IPS DF 6.9 (cell line): ENCODE data around the gene EMC10.

Experiments used
- DNase-seq: peaks from one replicate; pipeline ENCODE4 v3.0.0-alpha.2; 2013; ENCODE audit warnings: low read depth, low spot score
- H3K27ac ChIP-seq: one replicate; pipeline ENCODE4 v1.5.1; 2013; ENCODE audit warnings: low read length, control low read depth
- H3K27me3 ChIP-seq: 2 replicates; pipeline ENCODE4 v1.6.1; 2013; ENCODE audit warnings: mild to moderate bottlenecking, low read length; ENCODE audit not compliant: control insufficient read depth, insufficient read depth
- H3K36me3 ChIP-seq: 2 replicates; pipeline ENCODE4 v1.6.1; 2013; ENCODE audit warnings: low read length; ENCODE audit not compliant: control insufficient read depth, insufficient read depth
- H3K4me1 ChIP-seq: 2 replicates; pipeline ENCODE4 v1.6.1; 2013; ENCODE audit warnings: low read length; ENCODE audit not compliant: control insufficient read depth, insufficient read depth
- H3K4me3 ChIP-seq: 2 replicates; pipeline ENCODE4 v1.5.1; 2013; ENCODE audit warnings: mild to moderate bottlenecking, low read length
- H3K9me3 ChIP-seq: 2 replicates; pipeline ENCODE4 v1.6.1; 2013; ENCODE audit warnings: low read length, inconsistent platforms; ENCODE audit not compliant: control insufficient read depth, insufficient read depth
- WGBS: extraction: QIAGEN DNeasy Blood & Tissue Kit; methylation state at CpG from one replicate; pipeline ENCODE4 v1.1.7; 2013; ENCODE audit warnings: mixed read lengths, missing lambda C conversion rate; ENCODE audit not compliant: insufficient read length, insufficient coverage; 5-methylcytosine and 5-hydroxymethylcytosine counted together

The EMC10 gene

DNA sequence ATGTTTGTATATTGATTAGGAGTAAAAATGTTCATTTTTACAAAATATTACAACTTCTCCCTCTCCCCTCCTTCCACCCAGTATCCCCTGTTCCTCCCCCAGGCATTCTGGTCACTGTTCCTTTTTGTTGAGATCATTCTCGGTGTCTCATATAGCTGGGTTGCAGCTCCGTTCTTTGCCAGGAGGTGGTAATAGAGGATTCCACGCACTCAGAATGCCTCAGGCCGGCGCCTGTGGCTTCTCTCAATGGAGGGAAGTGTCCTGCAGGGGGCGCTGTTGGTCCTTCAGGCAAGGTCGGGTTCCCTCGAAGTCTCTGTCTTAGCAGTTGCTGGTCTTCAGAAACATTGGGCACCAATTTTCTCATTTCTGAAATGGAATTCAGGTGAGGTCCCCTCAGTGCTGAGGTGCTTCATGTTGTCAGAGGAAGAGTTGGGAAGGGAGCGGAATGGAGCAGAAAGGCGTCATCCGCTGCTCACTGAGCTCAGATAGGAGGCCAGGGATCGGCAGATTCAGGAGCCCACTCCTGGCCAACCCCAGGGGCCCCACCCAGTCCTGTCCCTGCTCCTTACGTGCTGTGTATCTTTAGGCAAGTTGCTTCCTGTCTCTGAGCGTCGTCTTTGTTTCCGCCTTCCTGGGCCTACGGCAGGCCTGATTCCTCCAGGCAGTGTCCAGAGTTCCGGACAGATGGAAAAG, 10.7 kb downstream of the EMC10 start:
- no peak overlapping the region for H3K27ac ChIP-seq
- H3K27me3 ChIP-seq: no peaks in the 10 kb centered on the region; the same call in 1 of the 2 replicates
- no peaks in the 10 kb centered on the region; the same call in 1 of the 2 replicates for H3K36me3 ChIP-seq
- WGBS: no CpG with 5 or more reads among the region's 18 CpGs
- peaks cover 12% of the 10 kb centered on the region for H3K9me3 ChIP-seq
- no peak overlapping the region for H3K4me3 ChIP-seq
- no peaks in the 10 kb centered on the region; the same call in 1 of the 2 replicates for H3K4me1 ChIP-seq
- DNase-seq: no peak

DNA sequence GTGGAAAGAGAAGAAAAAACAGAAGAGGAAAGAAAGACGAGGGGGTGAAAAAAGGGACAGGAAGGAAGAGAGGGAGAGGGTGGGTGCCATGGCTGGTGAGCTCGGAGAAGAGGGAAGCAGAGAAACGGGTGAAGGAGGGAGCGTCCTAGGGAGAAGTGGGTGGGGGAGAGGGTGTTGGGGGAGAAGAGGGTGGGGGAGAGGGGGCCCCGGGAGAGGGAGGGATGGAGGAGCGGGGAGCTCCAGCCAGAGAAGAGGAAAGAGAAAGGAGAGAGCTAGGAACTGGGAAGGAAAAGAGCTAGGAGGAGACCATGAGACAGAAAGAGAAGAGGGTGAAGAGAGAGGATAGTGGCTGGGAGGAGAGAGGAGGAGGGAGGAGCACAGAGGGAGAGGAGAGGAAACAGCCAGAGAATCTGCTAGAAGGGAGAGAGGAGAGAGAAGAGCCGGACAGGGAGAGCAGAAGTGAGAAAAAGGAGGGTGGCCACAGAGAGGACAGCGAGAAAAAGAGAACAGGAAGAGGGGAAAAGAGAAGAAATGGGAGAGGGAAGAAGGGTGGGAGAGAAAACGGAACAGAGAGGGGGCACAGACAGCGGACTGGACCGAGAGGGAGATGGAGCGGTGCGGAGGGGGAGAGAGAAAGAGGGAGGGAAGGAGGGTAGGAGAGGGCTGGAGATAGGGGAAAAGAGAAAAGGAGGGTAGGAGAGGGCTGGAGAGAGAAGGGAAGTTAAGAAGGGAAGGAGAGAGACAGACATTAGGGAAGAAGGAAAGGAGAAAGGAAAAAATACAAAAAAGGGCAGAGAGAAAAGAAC, 12.3 kb downstream of the EMC10 start:
- WGBS: no CpG with 5 or more reads among the region's 13 CpGs
- Histone ChIP-seq H3K36me3 (no peaks in the 10 kb centered on the region), H3K9me3 (peaks cover 14% of the 10 kb centered on the region), H3K27ac (no peak overlapping the region), H3K4me1 (no peaks in the 10 kb centered on the region; the same call in 1 of the 2 replicates), H3K27me3 (no peaks in the 10 kb centered on the region; the same call in 1 of the 2 replicates), H3K4me3 (no peak overlapping the region)
- no peak for DNase-seq

DNA sequence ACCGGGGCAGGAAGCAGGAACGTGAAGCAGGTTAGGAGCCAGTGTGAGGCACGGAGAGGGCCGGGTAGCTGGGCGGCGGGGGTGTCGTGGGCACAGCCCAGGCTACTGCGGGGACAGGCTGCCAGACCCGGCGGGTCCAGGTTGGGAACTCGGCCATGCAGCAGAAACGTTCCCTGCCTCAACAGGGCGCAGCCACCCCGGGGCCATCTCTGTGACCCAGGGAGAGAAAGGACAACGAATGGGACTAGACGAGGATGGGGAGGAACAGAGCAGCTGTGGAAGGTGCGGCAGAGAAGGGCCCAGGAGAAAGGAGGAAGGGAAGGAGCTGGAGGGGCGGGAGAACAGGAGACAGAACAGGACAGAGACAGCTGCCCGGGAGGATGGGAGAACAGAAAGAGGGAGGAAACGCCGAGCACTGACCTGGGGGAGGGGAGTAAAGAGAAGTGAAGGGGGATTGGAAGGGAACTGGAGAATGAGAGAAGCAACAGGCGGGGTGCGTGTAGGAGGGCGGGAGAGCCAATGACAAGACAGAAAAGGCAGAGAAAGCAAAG, 13.2 kb downstream of the EMC10 start:
- H3K36me3 ChIP-seq: no peaks in the 10 kb centered on the region
- H3K27me3 ChIP-seq: no peaks in the 10 kb centered on the region; the same call in 1 of the 2 replicates
- H3K4me1 ChIP-seq: no peaks in the 10 kb centered on the region; the same call in 1 of the 2 replicates
- no peak overlapping the region for H3K27ac ChIP-seq
- peaks cover 17% of the 10 kb centered on the region for H3K9me3 ChIP-seq
- DNase-seq: no peak
- H3K4me3 ChIP-seq: no peak overlapping the region
- WGBS: no CpG with 5 or more reads among the region's 24 CpGs

GRCh38 chr19:50490411-50490811, 14.1 kb downstream of the EMC10 start:
- Histone ChIP-seq H3K4me3 (no peak overlapping the region), H3K27me3 (no peaks in the 10 kb centered on the region), H3K4me1 (no peaks in the 10 kb centered on the region; the same call in 1 of the 2 replicates), H3K27ac (no peak overlapping the region), H3K36me3 (no peaks in the 10 kb centered on the region), H3K9me3 (peaks cover 12% of the 10 kb centered on the region)
- WGBS: no CpG with 5 or more reads among the region's 18 CpGs
- DNase-seq: no peak

GRCh38 chr19:50490991-50491472, 14.7 kb downstream of the EMC10 start:
- no peak for DNase-seq
- Histone ChIP-seq H3K9me3 (peaks cover 8% of the 10 kb centered on the region), H3K27ac (no peak overlapping the region), H3K27me3 (no peaks in the 10 kb centered on the region), H3K4me3 (no peak overlapping the region), H3K4me1 (no peaks in the 10 kb centered on the region; the same call in 1 of the 2 replicates), H3K36me3 (no peaks in the 10 kb centered on the region)
- no CpG with 5 or more reads among the region's 26 CpGs for WGBS

DNA sequence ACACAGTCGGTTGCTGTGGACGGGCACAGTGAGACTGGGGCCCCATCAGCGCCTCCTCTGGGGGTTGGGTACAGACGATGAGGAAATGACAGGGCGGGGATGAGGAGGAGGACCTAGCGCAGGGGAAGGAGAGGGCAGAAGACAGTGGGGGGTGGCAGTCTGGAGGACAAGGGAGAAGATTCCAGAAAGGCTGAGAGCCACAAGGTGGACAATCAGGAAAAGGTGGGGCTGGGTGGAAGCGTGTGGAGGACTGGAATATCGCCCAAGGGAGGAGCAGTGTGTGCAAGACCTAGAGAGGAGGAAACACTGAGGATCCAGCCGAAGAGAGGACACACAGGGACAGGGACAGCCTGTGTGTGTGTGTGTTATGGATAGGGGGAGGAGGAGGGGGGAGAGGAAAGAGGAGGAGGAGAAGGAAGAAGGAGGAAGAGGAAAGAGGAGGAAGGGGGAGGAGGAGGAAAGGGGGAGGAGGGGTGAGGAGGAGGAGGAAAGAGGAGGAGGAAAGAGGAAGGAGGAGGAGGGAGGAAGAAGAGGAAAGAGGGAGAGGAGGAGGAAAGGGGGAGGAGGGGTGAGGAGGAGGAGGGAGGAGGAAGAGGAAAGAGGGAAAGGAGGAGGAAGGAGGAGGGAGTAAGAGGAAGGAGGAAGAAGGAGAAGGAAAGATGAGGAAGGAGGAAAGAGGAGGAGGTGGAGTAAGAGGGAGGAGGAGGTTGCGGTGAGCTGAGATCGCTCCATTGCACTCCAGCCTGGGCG, 16.2 kb downstream of the EMC10 start:
- H3K4me3 ChIP-seq: no peak overlapping the region
- H3K27me3 ChIP-seq: no peaks in the 10 kb centered on the region
- no CpG with 5 or more reads among the region's 12 CpGs for WGBS
- no peaks in the 10 kb centered on the region; the same call in 1 of the 2 replicates for H3K4me1 ChIP-seq
- no peaks in the 10 kb centered on the region for H3K36me3 ChIP-seq
- H3K9me3 ChIP-seq: peaks cover 5% of the 10 kb centered on the region
- H3K27ac ChIP-seq: no peak overlapping the region
- no peak for DNase-seq

DNA sequence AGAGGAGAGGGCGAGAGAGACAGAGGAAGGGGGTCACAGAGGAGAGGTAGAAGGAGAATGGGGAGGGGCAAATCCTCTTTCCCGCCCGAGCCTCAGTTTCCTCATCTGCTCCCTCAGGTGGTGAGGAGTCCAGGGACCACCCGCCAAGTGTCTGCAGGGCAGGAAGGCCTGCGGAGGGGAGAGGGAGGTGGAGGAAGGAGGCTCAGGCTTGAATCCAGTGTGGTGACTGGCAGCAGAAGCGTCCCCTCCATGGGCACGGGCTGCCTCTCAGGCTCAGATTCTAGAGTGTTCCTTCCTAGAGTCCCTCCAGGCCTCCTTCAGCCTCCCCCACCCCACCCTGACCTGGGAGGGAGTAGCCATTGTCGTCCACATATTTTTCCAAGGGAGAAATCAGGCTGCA, 16.9 kb downstream of the EMC10 start:
- no CpG with 5 or more reads among the region's 8 CpGs for WGBS
- Histone ChIP-seq H3K27ac (no peak overlapping the region), H3K4me3 (no peak overlapping the region), H3K36me3 (no peaks in the 10 kb centered on the region), H3K27me3 (no peaks in the 10 kb centered on the region), H3K9me3 (peaks cover 5% of the 10 kb centered on the region), H3K4me1 (no peaks in the 10 kb centered on the region; the same call in 1 of the 2 replicates)
- no peak for DNase-seq

DNA sequence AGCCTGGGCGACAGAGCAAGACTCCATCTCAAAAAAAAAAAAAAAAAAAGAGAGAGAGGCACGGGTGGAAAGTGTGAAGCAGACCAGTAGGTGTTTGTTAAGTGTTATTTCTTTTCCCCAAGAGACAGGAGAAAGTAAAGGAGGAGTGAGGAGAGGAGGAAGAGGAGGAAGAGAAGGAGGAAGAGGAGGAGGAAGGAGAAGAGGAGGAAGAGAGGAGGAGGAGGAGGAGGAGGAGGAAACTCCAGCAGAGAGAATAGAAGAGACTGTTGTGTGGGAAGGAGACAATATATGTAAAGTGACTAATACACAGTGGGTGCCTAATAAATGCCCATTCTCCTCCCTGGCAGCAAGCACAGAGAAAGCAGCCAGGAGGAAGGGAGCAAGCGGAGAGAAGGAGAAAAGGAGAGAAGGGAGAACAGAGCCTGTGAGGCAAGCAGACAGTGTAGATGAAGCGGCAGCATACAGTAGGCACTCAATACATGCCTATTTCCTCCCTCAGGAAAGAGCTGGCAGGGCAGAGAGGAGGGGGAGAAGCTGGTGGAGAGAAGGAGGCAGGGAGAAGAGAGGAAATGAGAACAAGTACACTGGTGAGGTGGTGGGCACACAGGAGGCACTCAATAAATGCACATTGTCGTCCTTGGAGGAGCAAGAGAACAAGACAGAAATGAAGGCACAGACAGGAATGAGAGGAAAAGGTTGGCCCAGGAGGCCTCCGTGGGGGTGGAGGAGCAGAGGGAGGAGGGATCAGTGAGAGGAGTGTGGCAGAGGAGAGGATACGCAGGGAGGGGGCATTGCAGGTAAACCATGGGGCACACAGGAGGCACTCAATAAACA, 18.1 kb downstream of the EMC10 start:
- H3K27me3 ChIP-seq: no peaks in the 10 kb centered on the region
- no peak overlapping the region for H3K4me3 ChIP-seq
- H3K27ac ChIP-seq: no peak overlapping the region
- peaks cover 5% of the 10 kb centered on the region for H3K9me3 ChIP-seq
- WGBS: no CpG with 5 or more reads among the region's 7 CpGs
- DNase-seq: no peak
- H3K36me3 ChIP-seq: no peaks in the 10 kb centered on the region
- no peaks in the 10 kb centered on the region; the same call in 1 of the 2 replicates for H3K4me1 ChIP-seq

- Histone ChIP-seq H3K4me1 (no peaks in the 10 kb centered on the region; the same call in 1 of the 2 replicates), H3K9me3 (peaks cover 5% of the 10 kb centered on the region), H3K27ac (no peak overlapping the region), H3K36me3 (no peaks in the 10 kb centered on the region), H3K27me3 (no peaks in the 10 kb centered on the region; the same call in 1 of the 2 replicates), H3K4me3 (no peak overlapping the region)
- WGBS: no CpG with 5 or more reads among the region's 5 CpGs
- DNase-seq: no peak
Observed at GRCh38 chr19:50495020-50495531, 18.8 kb downstream of the EMC10 start.
